Eye (tissue), 1 donor: Measurements from ENCODE around the gene USO1.
"Not testable (repeated sequence)": the region's sequence is repeated elsewhere in the genome, so short reads cannot be mapped to it uniquely, and the experiment has no call there.

Experiments
- DNase-seq: peaks from one replicate; pipeline ENCODE4 v3.0.0-alpha.2; 2015

USO1 gene

DNA sequence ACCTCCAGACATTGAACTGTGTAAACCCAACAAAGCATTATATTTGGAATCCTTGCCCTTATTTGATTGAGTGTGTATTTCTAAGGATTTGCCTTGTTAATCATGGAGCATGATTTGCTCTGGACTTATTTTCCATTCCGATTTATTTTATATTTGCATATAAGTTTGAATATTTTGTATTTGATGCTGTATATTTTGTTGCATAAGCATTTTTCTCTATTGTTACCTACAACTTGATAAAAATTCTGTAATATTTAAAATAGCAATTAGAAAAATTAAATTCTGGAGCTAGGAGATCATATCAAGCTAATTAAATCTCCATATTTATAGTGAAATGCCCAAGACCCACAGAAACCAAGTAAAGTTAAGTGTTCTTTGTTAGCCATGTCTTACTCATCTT, 47.2 kb downstream of the USO1 start:
- no peak for DNase-seq

DNA sequence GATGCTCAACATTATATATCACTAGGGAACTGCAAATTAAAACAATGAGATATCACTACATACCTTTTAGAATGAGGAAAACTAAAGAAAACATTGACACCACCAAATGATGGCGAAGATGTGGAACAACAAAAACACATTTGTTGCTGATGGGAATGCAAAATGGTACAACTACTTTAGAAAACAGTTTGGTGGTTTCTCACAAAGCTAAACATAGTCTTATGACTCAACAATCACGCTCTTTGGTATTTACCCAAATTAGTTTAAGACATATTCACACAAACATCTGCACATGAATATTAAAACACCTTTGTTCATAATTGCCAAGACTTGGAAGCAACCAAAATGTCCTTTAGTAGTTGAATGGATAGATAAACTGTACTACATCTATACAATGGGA, 53.2 kb downstream of the USO1 start:
- DNase-seq: no peak

DNA sequence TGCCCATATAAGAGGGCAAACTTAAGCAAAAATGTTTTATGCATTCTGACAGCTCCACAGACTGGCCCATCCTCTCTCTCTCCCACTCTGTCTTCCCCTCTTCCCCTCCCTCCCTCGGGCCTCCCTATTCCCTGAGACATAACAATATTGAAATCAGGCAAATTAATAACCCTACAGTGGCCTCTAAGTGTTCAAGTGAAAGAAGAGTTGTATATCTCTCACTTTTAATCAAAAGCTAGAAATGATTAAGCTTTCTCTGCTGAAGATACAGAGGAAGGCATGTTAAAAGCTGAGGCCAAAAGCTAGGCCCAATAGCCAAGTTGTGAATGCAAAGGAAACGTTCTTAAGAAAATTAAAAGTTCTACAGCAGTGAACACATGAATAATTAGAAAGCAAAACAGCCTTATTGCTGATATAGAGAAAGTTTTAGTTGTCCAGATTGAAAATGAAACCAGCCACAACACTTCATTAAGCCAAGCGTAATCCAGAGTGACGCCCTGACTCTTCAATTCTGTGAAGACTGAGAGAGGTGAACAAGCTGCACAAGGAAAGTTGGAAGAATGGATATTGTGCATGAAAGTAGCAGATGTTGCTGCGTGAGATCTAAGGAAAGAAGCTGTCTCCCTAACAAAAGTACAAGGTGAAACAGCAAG, 54.9 kb downstream of the USO1 start:
- DNase-seq: no peak

DNA sequence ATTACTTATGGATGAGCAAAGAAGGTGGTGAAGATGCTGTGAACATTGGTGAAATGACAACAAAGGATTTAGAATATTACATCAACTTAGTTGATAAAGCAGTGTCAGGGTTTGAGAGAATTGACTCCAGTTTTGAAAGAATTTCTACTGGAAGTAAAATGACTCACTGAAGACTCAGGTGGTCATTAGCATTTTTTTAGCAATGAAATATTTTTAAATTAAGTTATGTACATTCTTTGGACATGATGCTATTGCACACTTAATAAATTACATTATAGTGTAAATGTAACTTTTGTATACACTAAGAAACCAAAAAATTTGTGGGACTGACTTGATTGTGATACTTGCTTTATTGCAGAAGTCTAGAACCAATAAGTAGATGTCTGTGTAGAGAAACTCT, 56.9 kb downstream of the USO1 start:
- DNase-seq: no peak

DNA sequence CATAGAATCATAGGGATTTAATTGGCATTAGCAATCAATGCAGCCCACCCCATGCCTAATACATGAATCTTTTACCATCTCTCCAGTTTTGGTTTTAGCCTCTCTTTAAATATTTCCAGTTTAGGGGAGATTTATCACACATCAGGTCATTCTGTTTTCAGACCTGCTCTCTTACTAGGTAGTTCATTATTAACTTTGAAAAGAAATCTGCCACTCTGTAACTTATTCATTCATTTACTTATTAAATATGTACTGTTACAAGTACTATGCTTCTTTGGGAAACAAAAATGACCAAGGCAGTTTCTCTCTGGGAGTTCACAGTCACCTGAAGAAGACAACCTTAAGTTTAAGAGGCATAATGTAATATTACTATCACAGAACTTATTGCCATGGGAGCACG, 62.1 kb downstream of the USO1 start:
- DNase-seq: no peak

DNA sequence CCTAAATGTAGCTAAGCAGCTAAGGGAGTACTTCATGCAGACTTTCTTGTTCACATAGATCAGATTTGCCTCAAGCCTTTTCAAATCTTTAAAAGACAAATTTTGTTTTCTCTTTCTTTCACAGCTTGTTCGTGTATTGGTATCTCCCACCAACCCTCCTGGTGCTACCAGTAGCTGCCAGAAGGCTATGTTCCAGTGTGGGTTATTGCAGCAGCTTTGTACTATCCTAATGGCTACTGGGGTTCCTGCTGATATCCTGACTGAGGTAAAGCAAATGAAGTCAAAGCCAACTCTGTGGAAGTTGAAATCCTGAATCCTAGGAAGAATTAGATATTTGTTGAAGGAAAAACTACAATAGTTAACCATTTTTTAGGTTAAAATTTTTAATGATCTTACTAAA, 62.6 kb downstream of the USO1 start:
- DNase-seq: no peak

DNA sequence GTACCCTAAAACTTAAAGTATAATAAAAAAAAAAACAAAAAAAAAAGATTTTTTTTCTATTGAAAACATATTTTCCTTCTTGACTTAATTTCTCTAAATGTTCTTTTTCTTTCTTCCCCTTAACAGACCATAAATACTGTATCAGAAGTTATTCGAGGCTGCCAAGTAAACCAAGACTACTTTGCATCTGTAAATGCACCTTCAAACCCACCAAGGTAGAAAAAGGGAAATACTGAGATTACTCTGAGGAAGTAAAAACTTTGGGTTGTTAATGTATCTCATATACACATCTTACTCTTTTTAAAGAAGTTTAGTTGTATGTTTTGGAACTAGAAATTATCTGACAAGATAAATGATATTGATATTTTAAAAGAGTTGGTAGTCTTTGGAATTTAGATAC, 65.6 kb downstream of the USO1 start:
- no peak for DNase-seq

DNA sequence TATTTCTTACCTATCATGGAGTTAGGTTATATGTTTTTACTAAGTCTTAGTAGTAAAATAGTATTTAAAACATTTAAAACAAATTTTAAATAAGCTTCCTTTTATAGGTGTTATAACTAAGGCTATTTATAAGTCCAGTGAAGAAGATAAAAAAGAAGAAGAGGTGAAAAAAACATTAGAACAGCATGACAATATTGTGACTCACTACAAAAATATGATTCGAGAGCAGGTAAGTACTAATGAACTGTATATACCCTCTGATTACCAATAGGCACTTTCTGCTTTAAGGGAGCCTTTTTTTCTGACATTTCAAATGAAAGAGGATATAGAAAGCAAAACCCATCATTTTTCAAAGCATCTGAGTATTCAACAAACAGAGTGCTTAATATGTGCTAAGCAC, 76.6 kb downstream of the USO1 start:
- DNase-seq: no peak

DNA sequence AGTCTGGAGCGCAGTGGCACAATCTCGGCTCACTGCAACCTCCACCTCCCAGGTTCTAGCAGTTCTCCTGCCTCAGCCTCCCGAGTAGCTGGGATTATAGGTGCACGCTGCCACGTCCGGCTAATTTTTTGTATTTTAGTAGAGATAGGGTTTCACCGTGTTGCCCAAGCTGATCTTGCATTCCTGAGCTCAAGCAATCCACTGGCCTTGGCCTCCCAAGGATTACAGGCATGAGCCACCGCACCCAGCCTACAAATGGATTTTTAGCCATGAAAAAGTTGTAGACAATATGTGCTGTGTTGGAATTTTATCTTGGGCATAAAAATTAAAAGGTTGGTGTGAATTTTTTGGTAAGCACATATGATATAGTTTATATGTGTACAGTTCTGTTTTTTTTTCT, 81.7 kb downstream of the USO1 start:
- DNase-seq: not testable (repeated sequence)

DNA sequence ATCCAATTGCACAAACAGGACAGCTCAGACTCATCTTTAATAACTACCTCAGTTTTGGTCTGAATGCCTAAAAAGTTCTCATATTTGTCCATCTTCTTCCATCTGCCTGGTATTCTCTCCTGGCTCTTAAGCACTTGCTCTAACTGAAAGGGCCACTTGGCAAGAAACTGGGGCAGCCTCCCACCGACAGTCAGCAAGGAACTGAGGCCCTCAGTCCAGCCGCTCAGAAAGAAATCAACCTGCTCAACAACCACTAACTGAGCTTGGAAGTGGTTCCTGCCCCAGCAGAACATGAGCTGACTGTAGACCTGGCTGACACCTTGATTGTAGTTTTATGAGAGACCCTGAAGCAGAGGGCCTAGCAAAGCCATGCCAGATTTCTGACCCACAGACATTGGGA, 93.5 kb downstream of the USO1 start:
- no peak for DNase-seq

DNA sequence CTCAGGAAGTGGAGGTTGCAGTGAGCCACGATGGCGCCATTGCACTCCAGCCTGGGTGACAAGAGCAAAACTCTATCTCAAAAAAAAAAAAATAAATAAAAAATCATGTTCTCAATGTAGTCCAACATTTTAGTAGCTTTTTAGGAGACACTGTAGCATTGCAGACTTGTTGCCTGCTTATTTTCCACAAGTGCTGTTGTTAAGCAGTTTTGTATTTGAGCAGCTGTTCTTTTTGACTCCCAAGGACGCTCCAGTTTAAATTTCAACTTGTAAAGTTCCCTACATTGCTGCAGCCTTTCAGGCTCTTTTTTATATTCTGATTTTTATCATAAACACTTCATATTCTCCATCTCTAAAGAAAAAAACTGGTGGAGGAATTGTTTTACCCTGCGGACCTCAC, 94.7 kb downstream of the USO1 start:
- no peak for DNase-seq

DNA sequence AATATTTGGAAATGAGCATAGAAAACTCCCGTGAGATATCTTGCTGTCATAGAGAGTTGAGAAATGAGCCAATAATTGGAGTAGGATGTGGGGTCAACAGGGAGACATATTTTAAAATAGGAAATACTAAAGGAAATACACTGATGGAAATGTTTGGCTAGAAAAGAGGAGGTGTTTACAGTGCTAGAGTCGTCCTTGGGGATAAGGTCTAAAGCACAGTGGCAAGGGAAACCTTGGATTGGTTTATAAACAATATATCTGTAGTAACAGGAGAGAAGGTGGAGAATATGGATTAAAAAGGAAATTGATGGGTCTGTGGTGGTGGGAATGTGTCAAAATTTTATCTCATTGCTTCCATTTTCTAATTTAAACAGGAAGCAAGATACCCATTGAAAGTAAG, 95.8 kb downstream of the USO1 start:
- DNase-seq: no peak

DNA sequence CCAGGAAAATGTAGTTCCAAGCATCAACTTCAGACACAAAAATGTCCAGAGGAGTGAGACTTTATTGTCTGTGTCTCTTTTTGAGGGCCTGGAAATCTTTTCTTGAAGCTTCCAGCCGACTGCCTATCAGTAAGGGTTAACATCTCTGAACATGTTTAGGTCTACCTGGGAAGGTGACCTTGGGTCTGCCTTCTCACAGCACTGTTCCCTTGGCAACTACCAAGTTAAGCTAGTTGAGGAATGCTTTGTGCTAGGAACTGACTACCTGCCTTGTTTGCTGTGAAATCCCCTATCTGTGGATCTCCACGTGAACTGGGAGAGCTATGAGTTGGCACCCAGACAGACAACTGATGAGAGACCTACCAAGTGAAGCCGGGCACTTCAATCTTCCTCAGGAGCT, 96.3 kb downstream of the USO1 start:
- DNase-seq: no peak

DNA sequence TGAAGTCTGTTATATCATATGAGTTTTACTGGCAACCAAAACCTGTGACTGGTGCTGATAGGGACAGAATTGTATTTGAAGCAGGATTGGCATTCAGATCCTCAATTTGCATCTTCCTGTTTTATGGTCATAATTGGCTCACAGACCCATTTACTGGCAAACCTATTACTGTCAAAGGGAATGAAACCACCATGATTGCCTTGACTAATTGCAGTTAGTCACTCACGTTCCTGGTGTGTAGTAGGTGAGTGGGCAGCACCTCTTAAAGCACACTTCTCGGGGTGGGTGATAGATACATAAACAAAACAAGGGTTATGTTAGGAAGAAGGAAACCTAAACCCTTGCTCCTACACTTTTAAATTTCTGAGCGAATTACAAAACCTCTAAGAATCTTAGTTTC, 96.8 kb downstream of the USO1 start:
- no peak for DNase-seq

DNA sequence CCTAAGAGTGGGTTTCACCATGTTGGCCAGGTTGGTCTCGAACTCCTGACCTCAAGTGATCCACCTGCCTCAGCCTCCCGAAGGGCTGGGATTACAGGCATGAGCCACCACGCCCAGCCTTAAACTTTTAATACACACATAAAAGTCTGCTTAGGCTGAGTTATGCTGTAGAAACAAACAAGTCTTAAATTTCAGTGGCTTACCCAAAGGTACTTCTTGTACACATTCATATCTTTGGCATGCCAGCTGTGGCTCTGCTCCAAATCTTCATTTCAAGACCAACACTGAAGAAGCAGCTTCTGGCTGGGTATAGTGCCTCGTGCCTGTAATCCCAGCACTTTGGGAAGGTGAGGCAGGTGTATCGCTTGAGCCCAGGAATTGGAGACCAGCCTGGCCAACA, 97.6 kb downstream of the USO1 start:
- DNase-seq: no peak

DNA sequence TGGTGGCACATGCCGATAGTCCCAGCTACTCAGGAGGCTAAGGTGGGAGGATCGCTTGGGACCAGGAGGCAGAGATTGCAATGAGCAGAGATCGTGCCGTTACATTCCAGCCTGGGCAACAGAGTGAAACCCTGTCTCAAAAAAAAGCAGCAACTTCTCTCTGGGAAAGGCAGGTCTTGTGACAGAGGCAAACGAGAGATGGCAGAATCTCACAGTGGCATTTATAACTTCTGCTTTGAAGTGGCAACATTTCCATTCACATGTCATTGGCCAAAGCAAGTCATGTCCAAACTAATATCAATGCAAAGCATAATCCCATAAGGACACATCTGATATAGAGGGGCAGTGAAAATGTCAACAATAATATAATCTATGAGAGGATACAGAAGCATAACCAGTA, 98.0 kb downstream of the USO1 start:
- no peak for DNase-seq

DNA sequence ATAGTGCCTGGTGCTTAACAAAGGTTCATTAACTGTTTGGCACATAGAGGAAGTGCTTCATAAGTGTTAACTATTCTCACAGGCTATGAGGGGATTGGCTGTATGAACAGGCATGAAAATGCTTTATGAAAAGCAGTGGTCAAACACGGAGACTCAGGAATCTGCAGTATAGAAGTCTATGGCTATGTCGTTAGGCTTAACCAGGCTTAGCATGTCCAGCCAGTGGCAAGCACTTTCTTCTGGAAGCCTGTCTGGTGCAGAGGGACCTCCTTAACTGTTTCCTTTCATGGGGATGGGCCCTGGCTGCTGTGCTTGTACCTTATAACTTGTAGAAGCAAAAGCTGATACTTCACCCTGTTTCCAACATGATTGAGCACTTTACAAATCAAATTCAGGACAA, 99.4 kb downstream of the USO1 start:
- no peak for DNase-seq

DNA sequence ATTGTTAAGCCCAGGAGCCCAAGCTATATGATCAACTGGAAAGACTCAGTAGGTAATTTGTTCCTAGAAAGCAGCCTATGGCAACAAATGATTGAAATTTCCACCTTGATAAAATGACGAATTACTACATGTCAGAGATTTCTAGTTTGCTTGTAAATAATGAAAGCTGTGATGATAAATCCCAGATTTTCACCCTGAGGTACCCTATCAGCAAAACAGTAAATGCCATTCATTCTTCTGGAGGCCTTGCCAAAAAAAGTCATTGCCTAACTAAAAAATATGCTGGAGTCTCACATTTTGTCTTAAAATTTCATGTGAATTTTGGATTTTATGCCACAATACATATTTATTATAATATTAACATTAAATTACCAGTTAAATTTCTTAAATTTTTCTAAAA, 106.5 kb downstream of the USO1 start:
- DNase-seq: no peak

DNA sequence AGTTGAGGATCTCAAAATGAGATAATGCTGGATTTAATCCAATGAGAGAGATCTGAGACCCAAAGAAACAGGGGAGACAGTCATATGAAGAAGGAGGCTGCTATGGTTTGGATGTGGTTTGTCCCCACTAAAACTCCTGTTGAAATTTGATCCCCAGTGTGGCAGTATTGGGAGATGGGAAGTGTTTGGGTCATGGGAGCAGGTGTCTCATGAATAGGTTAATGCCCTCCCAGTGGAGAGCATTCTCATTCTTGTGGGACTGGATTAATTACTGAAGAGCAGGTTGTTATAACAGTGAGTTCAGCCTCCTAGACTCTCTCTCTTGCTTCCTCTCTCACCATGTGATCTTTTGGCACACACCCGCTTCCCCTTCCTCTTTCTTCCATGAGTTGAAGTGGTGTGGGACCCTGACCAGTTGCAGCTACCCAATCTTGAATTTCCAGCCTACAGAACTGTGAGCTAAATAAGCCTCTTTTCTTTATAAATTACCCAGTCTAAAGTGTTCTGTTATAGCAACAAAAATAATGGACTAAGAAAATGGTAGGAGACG, 107.6 kb downstream of the USO1 start:
- no peak for DNase-seq

DNA sequence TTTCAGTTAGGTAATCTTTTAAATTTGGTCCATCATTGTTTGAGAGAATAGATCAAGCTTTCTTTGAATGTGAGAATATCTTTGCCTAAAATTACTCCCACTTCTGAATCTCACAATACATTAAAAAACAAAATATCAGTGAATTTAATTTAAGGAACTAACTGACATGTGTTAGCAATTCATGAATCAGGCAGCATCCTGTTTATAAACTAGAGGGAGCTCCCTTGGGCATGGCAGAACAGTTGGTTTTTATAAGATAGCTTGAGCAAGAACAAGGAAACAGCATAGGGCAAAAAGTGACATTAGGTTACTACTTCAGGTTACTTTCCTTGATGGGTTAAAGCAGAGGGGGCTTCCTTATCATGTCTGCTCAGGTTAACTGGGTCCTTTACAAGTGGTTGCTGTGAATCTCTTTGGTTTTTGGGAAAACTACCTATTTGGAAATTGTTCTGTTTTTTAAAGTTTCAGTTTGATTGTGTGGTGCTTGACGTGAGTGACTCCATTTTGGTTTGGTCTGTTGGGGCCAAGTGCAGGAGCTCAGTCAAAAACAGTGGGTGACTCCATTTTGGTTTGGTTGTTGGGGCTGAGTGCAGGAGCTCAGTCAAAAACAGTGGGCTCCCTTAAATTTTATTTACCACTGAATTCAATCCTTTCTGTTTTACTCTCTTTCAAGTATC, 109.9 kb downstream of the USO1 start:
- DNase-seq: no peak

DNA sequence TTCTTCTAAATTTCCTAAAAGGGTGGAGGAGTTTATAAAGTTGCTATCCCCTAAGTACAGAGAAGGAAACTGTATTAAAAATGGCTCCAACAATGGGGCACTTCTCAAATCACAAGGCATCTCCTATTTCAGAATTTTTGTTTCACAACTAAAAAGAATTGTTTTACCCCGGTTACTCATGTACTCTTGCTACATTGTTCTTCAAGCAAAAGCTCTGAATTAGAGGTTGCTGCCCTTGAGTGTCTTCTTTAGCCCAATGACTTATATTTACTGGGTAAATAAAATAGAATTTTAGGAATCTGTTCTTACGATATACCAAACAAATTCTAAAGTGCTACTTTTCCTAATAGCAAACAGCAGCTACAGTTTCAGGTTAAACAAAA, 110.4 kb downstream of the USO1 start:
- DNase-seq: no peak

DNA sequence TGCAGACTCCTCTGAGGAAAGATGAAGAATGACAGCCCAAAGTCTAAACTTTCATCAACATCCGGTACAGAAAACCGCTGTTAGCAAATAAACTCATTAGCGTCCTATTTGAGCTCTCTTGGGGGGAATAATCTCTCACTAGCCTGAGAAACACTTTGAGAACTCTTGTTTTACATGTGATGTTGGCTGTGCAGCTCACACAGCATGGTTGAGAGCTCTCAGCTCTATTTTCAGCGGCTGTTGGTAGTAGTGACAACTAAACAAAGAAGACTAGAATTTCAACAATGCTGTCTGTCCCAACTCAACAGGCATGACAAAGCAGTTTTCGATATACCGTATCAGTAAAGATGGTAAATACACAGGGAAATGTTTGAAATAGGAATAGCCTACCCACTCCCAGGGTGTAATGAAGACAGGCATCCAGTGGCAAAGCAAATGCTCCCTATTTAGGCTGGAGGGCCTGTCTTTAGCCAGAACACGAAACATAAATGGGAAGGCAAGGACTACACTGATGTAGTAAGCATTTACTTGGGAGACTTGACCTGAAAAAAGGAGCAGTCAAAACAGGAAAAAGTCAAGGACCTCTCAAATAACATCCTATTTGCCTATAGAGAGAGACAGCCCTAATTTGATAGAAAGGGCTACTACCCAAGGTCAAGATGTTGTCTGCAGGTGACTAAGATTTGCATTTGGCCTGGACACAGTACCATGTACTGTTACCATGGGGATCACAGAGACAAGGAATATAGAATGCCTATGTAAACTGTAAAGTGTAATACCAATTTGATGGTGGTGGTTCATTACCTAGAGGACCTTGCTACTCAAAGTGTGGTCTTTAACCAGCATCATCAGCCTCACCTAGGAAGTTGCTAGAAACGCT, 117.5 kb downstream of the USO1 start:
- DNase-seq: no peak

DNA sequence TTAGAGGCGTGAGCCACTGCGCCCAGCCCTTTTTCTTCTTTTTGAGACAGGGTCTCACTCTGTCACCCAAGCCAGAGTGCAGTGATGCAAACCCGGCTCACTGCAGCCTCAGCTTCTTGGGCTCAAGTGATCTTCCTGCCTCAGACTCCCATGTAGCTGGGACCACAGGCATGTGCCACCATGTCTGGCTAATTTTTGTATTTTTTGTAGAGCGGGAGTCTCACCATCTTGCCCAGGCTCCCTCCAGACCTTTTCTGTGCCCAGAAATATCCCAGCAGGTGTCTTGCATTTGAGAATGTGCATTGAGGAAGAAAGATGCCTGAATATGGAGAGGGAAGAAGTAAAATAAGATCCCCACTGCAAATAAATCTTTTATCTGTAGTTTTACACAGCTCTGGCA, 119.2 kb downstream of the USO1 start:
- DNase-seq: no peak

DNA sequence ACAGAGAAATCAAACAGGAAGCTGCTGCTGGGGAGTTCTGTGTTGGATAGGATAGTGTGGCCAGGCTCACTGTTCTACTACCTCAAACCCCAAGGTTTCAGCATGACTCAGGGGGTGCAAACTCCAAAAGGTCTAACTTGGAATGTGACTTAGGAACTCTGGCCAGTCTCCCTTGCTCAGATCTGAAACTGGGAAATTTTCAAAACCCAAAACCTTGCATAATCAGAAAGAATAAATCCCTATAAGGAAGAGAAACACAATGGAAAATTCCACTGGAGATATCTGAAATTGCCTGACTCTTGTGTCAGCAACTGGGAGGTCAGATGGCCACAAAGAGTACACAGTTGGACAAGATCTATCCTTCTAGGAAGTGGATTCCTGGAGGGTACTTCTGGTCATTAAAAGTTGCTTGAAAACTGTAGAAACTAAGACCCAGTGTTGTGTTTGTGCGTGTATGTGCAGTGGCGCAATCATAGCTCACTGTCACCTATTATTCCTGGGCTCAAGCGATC, 119.8 kb downstream of the USO1 start:
- DNase-seq: no peak
